Measurements from ENCODE around the gene STX4.
"Not testable (repeated sequence)": the region's sequence is repeated elsewhere in the genome, so short reads cannot be mapped to it uniquely, and the experiment has no call there.

The STX4 gene

DNA sequence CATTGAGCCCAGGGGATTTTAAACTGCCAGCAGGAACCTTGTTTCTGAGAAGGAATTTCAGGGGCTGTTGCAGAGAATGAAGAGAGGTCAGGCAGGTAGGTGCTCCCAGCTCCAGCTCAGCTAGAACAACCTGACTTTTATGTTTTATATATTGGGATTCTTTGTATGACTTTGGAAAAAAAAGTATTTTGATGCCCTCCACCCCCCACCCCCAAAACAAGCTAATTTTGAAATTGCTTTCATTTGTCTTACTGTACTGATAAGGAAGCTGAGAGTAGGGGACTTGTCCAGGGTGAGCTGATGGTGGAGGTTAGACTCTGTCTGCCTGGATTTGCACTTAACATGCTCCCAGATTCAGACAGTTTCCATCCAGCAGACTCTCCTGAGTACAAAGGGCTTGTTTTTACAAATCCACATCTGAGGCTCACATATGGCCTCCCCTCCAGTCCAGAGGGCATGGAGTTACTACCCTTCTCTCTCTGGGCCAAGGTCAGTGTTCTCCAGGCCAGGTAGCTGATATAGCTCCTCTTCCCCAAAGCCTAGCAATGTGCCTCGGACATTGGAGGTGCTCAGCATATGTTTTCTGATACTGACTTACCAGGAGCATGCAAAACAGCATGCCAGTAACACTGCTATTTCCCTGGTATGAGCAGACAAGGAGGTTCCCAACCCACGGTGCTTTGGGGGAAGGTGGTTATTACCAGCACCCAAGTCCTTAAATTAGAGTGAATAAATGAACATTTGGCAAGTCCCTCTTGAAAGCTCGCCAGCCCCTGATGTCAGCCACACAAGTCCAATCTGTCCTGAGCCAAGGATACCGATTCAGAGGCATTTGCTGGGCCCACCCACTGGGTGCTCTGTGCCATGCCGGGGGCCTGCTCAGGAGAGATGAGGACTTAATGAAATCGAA lies 34.3 kb upstream of the STX4 start:
- DNase-seq = no peak

DNA sequence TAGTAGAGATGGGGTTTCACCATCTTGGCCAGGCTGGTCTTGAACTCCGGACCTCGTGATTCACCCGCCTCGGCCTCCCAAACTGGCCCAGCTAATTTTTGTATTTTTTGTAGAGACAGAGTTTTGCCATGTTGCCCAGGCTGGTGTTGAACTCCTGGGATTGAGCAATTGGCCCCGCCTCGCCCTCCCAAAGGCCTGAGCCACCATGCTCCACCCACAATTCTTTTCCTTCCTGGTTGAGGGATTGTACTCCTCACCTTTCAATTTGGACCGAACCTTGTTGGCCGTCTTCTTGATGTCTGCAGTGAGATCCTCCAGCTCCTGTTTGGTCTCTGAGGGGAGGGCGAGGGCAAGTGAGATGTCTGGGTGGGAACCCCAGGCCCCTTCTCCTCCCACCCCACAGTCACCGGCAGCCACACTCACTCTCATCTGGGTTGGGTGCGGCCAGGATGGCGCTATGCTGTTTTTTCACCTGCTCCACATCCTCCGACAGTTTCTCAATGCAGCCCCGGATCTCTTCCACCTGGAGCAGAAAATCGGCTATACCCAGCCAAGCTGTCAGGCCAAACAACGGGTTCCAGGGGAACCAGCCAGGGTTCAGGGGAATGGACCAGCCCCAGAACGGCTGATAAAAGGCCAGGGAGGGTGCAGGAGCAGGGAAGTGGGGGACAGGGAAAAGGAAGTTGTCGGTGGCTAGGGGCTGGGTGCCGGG lies 32.5 kb upstream of the STX4 start:
- DNase-seq = no peak

- no peak for DNase-seq
Measured at GRCh38 chr16:31001507-31002249, 31.7 kb upstream of the STX4 start.

DNA sequence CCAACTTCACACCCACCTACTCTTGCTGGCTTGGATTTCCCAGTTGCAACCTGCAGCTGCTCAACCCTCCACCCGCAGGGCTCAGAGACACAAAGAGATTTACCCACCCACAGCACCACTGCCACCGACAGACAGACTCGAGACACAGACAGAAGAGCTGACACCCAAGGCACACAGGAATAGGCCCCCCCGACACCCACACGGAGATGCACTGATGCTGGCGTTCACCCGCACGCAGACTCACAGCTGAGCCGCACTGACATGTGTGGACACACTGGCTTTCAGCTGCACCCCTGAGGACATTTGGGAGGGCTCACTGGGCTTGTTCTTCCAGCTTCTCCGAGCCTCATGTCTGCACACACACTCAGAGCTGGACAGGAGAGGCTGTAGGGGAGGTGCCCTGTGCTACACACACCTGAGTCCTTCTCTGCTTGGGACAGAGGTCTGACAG lies 31.1 kb upstream of the STX4 start:
- DNase-seq = no peak

GRCh38 chr16:31002862-31003341 lies 30.5 kb upstream of the STX4 start:
- no peak for DNase-seq

- no peak for DNase-seq
Measured at GRCh38 chr16:31003744-31004143, 29.6 kb upstream of the STX4 start.

- DNase-seq = no peak
Measured at GRCh38 chr16:31004658-31005057, 28.7 kb upstream of the STX4 start.

DNA sequence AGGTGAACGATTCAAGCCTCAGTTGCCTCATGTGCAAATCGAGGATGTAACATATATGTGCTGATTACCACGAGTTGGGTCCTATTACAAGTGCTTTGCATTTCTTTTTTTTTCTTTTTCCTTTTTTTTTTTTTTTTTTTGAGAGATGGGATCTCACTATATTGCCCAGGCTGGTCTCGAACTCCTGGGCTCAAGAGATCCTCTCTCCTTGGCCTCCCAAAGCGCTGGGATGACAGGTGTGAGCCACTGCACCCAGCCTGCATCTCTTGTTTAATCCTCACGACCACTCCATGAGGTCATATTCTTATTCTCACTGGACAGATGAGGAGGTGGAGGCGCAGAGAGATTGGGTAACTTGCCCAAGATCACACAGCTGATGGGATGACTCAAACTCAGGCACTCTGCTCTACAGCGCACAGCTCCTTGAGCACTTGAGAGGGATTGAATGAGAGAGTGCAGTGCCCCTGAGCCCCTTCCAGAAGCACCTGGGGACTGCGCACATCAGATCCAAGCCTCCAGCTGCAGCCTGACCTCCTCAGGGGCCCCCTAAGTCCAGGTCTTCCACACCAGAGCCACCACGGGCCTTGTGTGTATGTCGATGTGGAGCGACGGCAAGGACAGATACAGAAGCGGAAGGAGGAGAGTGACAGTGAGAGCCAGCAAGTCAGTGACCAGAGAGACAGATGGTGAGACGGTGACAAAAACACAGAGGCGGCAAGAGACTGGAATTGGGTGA lies 27.8 kb upstream of the STX4 start:
- peak; percentile 45 for DNase-seq

DNA sequence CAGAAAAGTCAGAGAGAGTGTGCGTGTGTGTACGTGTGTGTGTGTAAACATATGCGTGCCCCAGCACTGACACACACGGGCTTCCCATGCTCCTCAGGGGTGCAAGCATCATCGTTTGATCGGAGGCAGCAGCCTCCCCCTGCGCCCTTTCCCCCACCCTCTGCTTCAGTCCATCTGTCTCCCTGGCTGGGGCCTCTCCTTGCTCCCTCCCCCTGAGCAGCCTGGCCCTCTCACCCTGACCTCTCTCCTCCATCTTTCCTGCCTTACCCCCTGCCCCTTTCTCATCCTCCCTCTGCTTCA lies 27.3 kb upstream of the STX4 start:
- peak; percentile 45 for DNase-seq

DNA sequence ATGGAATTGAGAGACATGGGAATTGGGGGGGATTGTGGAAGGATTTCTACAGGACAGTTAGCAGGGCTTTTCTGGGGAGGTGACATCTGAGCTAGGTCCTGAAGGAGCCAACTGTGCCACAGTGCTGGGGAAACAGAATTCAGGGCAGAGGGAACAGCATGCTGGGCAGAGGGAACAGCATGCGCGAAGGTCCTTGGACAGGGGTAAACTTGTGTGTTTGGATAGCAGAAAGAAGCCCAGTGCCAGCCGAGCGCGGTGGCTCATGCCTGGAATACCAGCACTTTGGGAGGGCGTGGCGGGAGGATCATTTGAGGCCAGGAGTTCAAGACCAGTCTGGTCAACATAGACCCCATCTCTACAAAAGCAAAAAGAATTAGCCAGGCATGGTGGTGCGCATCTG lies 26.8 kb upstream of the STX4 start:
- DNase-seq = no peak

- no peak for DNase-seq
Measured at GRCh38 chr16:31007684-31008083, 25.7 kb upstream of the STX4 start.

GRCh38 chr16:31008149-31008548 lies 25.2 kb upstream of the STX4 start:
- no peak for DNase-seq

GRCh38 chr16:31008551-31008950 lies 24.8 kb upstream of the STX4 start:
- no peak for DNase-seq

GRCh38 chr16:31009120-31009519 lies 24.2 kb upstream of the STX4 start:
- no peak for DNase-seq

GRCh38 chr16:31009894-31010584 lies 23.3 kb upstream of the STX4 start:
- no peak for DNase-seq

- DNase-seq = peak; percentile 86
Measured at GRCh38 chr16:31010585-31011325, 22.6 kb upstream of the STX4 start, which contains the start of gene STX1B. Gene STX1B (minus strand): TSS chr16:31010638. CDS start chr16:31010396, 242 bp downstream.

DNA sequence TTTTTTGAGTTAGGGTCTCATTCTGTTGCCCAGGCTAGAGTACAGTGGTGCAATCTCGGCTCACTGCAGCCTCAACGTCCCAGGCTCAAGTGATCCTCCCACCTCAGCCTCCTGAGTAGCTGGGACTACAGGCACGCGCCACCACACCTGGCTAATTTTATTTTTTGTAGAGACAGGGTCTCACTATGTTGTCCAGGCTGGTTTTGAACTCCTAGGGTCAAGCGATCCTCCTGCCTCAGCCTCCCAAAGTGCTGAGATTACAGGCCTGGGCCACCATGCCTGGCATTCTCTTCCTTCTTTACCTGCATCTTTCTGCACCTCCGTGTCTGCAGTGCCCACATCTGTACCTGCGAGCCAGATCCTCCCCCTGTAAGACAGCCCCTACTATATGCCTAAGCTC lies 21.5 kb upstream of the STX4 start:
- not testable (repeated sequence) for DNase-seq

DNA sequence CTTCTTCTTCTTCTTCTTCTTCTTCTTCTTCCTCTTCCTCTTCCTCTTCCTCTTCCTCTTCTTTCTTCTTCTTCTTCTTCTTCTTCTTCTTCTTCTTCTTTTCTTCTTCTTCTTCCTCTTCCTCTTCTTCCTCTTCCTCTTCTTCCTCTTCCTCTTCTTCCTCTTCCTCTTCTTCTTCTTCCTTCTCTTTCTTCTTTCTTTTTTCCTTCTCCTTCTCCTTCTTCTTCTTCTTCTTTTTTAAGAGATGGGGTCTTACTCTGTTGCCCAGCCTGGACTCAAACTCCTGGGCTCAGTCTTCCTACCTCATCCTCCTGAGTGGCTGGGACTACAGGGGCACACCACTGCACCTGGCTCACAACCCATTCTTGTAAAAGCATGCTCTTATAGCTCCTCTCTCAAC lies 20.1 kb upstream of the STX4 start:
- not testable (repeated sequence) for DNase-seq

- DNase-seq = no peak
Measured at GRCh38 chr16:31016018-31016417, 17.3 kb upstream of the STX4 start.

DNA sequence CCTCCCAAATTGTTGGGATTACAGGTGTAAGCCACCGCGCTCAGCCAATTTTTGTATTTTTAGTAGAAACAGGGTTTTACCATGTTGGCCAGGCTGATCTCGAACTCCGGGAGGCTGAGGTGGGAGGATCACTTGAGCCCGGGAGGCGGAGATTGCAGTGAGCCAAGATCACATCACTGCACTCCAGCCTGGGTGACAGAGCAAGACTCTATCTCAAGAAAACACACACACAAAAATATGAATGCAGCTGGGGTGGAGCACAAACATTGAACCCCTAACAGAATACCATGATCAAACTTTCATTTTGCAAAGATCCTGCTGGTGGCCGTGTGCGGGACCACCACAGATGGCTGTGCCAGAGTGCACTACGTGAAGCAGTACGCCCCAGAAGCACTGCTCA lies 15.6 kb upstream of the STX4 start:
- not testable (repeated sequence) for DNase-seq

- DNase-seq = no peak
Measured at GRCh38 chr16:31020536-31020935, 12.8 kb upstream of the STX4 start.
